ENCODE measurements around the gene MYO7B. TPM values are rescaled to one million over a fixed set of nuclear protein-coding genes. Genes with fewer than 3 reads are reported as not detected.

MYO7B gene
- total RNA-seq, 2 experiments from 2014 or later, result 0.26 TPM; not detected in 1

DNA sequence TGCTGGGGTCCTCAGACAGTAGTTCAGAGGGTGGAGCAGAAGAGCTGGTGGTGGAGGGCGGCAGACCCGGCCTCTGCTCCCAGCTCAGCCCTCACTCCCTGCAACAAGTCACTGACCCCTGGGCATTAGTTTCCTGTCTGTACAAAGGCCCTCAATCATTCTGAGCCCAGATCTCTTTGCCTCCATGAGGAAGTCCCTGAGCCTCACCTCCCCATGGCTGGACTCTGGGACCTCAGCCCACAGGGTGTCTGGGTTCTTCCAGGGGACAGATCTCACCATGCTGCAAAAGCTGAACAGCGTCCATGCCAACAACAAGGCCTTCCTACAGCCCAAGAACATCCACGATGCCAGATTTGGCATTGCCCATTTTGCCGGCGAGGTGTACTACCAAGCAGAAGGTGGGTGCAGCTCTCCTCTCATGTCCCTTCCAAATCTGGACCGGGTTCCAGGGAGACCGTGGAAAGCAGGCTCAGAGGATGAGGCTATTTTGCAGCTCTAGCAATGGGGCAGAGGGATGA, 49.1 kb downstream of the MYO7B start:
- H3K9me3 Mint-ChIP-seq (ENCODE audit: low read depth), result no peaks in the 10 kb centered on the region
- CTCF ChIA-PET, result no interaction called here
- H3K36me3 Mint-ChIP-seq, result no peaks in the 10 kb centered on the region
- DNase-seq (no peak), ATAC-seq (no peak)
- no peak overlapping the region for H3K4me3 Mint-ChIP-seq
- H3K4me1 Mint-ChIP-seq, result no peaks in the 10 kb centered on the region
- H3K27ac Mint-ChIP-seq, result no peak overlapping the region
- H3K27me3 Mint-ChIP-seq, result peaks cover 30% of the 10 kb centered on the region

DNA sequence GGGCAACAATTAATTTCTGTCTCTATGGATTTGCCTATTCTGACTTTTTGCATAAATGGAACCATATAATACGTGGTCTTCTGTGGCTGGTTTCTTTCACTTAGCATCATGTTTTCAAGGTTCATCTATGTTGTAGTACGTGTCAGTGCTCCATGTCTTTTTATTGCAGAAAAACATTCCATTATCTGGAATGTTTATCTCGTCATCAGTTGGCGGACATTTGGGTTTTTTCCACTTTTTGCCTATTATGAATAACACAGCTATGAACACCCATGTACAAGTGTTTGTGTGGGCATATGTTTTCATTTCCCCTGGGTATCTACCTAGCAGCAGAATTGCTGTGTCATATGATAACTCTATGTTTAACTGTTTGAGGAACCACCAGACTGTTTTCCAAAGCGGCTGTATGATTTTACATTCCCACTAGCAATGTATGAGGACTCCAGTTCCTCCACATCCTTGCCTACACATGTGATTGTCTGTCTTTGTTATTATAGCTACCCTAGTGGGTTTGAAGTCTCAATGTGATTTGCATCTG, 49.9 kb downstream of the MYO7B start:
- Mint-ChIP-seq H3K9me3 (ENCODE audit: low read depth) (no peaks in the 10 kb centered on the region), H3K27ac (no peak overlapping the region), H3K4me3 (no peak overlapping the region), H3K4me1 (no peaks in the 10 kb centered on the region), H3K27me3 (peaks cover 30% of the 10 kb centered on the region), H3K36me3 (no peaks in the 10 kb centered on the region)
- ATAC-seq (no peak), DNase-seq (no peak)
- CTCF ChIA-PET, result no interaction called here

DNA sequence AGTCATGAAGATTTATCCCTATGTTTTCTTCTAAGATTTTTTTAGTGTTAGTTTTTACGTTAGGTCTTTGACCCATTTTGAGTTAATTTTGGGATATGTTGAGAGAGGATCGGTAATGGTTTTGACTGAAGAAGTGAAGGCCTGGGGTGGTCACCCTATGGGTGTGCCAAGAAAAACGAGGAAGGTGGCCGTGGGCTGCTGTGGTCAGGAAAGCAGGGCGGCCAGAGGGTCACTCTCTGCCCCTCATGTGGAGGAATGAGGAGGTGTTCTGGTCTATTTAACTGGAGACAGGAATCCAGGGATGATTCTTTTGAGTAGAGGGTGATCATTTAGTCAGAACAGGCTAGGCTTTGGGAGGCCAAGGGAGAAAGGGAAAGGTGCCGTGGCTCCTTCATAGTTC, 50.7 kb downstream of the MYO7B start:
- Mint-ChIP-seq H3K27me3 (peaks cover 29% of the 10 kb centered on the region), H3K4me3 (no peak overlapping the region), H3K27ac (no peak overlapping the region), H3K4me1 (no peaks in the 10 kb centered on the region), H3K9me3 (ENCODE audit: low read depth) (no peaks in the 10 kb centered on the region), H3K36me3 (no peaks in the 10 kb centered on the region)
- ATAC-seq, result no peak
- no peak for DNase-seq
- CTCF ChIA-PET, result no interaction called here

- Mint-ChIP-seq H3K4me3 (no peak overlapping the region), H3K27ac (no peak overlapping the region), H3K9me3 (ENCODE audit: low read depth) (no peaks in the 10 kb centered on the region), H3K36me3 (no peaks in the 10 kb centered on the region), H3K4me1 (no peaks in the 10 kb centered on the region), H3K27me3 (peaks cover 29% of the 10 kb centered on the region)
- DNase-seq, result no peak
- CTCF ChIA-PET, result no interaction called here
- ATAC-seq, result no peak
These were observed 51.3 kb downstream of the MYO7B start for GRCh38 chr2:127586746-127587295.

- H3K4me3 Mint-ChIP-seq, result no peak overlapping the region
- H3K9me3 Mint-ChIP-seq (ENCODE audit: low read depth), result no peaks in the 10 kb centered on the region
- no peak for ATAC-seq
- no peak for DNase-seq
- no peak overlapping the region for H3K27ac Mint-ChIP-seq
- CTCF ChIA-PET, result no interaction called here
- peaks cover 24% of the 10 kb centered on the region for H3K27me3 Mint-ChIP-seq
- no peaks in the 10 kb centered on the region for H3K4me1 Mint-ChIP-seq
- no peaks in the 10 kb centered on the region for H3K36me3 Mint-ChIP-seq
These were observed 52.8 kb downstream of the MYO7B start for GRCh38 chr2:127588241-127588640.

DNA sequence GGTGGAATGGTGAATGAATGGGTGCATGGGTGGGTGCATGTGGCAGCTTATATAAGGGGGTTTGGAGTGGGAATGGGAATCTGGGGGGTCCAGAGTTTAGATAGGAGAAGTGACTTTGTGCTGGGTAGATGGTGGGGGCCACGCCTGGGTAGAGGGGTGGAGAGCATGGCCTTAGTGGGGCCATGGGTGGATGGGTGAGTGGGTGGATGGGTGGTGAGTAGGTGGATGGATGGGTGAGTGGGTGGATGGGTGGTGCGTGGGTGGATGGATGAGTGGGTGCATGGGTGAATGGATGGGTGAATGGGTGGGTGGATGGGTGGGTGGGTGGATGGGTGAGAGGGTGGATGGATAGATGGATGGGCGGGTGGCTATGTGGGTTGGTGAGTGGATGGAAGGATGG, 53.9 kb downstream of the MYO7B start:
- CTCF ChIA-PET, result interaction anchor here (3.0 kb wide), 1 partner anchor 60 kb away, joined by 63 read pairs; no protein-coding TSS in a partner anchor
- H3K27ac Mint-ChIP-seq, result no peak overlapping the region
- H3K4me3 Mint-ChIP-seq, result no peak overlapping the region
- no peak for ATAC-seq
- no peaks in the 10 kb centered on the region for H3K36me3 Mint-ChIP-seq
- no peaks in the 10 kb centered on the region for H3K9me3 Mint-ChIP-seq (ENCODE audit: low read depth)
- H3K4me1 Mint-ChIP-seq, result no peaks in the 10 kb centered on the region
- H3K27me3 Mint-ChIP-seq, result peaks cover 18% of the 10 kb centered on the region
- DNase-seq, result no peak

DNA sequence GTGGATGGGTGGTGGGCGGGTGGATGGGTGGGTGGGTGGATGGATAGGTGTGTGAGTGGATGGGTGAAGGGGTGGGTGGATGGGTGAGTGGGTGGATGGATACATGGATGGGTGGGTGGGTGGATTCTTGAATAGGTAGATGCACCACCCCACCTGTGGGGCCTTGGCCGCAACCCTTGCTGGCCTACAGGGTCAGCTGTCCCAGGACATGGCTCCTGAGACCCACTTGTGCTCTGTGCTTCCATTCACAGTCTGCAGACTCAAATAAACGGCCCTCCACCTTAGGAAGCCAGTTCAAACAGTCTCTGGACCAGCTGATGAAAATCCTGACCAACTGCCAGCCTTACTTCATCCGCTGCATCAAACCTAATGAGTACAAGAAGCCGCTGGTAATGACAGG, 54.4 kb downstream of the MYO7B start:
- Mint-ChIP-seq H3K27ac (no peak overlapping the region), H3K4me3 (no peak overlapping the region), H3K27me3 (peaks cover 15% of the 10 kb centered on the region), H3K4me1 (no peaks in the 10 kb centered on the region), H3K9me3 (ENCODE audit: low read depth) (no peaks in the 10 kb centered on the region), H3K36me3 (no peaks in the 10 kb centered on the region)
- no peak for DNase-seq
- ATAC-seq, result no peak
- CTCF ChIA-PET, result interaction anchor here (3.0 to 3.4 kb wide), 2 partner anchors 50 to 59 kb away, joined by 33 to 63 read pairs; no protein-coding TSS in a partner anchor

DNA sequence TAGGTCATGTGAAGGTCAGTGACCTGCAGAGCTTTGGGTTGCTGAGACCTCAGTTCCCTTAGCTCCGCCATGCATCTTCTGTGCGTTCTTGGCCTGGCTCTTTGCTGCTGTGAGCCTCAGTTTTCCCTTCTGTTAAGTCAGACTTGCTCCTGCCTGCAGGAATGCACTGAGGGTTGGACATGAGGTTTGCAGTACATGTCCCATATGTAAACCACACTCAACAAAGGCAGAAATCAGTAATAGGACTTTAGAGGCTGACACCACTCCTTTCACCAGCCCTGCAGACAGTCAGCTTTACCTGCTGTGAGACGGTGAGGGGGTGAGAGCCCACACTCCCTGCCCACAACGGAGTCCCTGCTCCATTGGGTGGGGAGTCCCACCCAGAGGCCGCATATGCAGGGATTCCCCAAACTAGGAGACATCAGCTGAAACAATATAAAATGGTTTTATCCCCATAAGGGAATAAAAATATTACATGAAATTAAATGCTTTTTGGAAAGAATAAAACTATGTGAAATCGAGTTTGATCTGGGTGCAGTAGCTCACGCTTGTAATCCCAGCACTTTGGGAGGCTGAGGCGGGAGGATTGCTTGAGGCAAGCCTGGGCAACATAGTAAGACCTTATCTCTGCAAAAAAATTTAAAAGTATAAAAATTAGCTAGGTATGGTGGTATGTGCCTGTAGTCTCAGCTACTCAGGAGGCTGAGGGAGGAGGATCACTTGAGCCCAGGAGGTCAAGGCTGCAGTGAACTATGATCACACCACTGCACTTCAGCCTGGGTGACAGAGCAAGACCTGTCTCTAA, 55.1 kb downstream of the MYO7B start:
- no peaks in the 10 kb centered on the region for H3K36me3 Mint-ChIP-seq
- no peak overlapping the region for H3K27ac Mint-ChIP-seq
- ATAC-seq (no peak), DNase-seq (no peak)
- H3K9me3 Mint-ChIP-seq (ENCODE audit: low read depth), result no peaks in the 10 kb centered on the region
- H3K27me3 Mint-ChIP-seq, result peaks cover 15% of the 10 kb centered on the region
- H3K4me1 Mint-ChIP-seq, result no peaks in the 10 kb centered on the region
- CTCF ChIA-PET, result interaction anchor here (0.6 to 3.4 kb wide), 23 partner anchors 8 to 513 kb away, joined by 3 to 63 read pairs (median 5); no protein-coding TSS in a partner anchor
- H3K4me3 Mint-ChIP-seq, result no peak overlapping the region

DNA sequence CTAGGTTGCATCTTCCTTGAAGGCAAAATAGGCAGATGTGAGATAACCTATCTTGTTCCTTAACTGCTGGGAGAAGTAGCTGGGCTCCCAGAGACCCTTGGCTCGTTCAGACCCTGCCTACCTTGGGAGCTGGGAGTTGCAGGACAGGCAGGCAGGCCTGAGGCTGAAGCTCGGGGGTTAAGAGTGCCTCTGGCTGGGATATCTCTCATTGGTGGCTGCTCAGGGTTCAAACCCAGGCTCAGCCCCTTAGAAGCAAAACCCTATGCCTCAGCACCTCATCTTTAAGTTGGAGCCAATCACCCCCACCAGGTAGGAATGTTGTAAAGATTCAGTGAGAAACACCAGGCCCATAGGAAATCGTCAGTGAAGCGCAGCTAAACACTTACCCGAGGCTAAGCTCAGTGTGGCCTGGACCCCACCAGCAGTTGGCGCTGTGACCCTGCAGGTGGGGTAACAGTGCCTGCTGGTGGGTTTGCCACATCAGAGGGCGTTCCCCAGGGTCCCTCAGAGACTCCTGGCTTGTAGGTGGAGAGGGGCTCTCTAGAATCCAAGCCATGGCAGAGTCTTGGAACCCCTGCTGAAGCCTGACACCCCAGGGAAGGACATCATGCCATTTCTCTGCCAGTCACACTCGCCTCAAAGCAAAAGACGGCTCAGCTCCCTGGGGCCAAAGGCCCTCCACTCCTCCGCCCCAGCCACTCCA, 55.9 kb downstream of the MYO7B start:
- DNase-seq (peak; percentile 72), ATAC-seq (peak; percentile 90)
- Mint-ChIP-seq H3K9me3 (ENCODE audit: low read depth) (no peaks in the 10 kb centered on the region), H3K4me1 (no peaks in the 10 kb centered on the region), H3K27ac (no peak overlapping the region), H3K4me3 (no peak overlapping the region), H3K36me3 (no peaks in the 10 kb centered on the region), H3K27me3 (peaks cover 10% of the 10 kb centered on the region)
- CTCF ChIA-PET, result interaction anchor here (0.6 to 3.4 kb wide), 23 partner anchors 9 to 513 kb away, joined by 3 to 63 read pairs (median 5); no protein-coding TSS in a partner anchor

- ATAC-seq (no peak), DNase-seq (no peak)
- Mint-ChIP-seq H3K9me3 (ENCODE audit: low read depth) (no peaks in the 10 kb centered on the region), H3K27me3 (peaks cover 9% of the 10 kb centered on the region), H3K27ac (no peak overlapping the region), H3K4me1 (peaks cover under 1% of the 10 kb centered on the region), H3K36me3 (no peaks in the 10 kb centered on the region), H3K4me3 (no peak overlapping the region)
- CTCF ChIA-PET, result interaction anchor here (1.0 to 3.4 kb wide), 4 partner anchors 12 to 103 kb away, joined by 4 to 33 read pairs (median 10); no protein-coding TSS in a partner anchor
These were observed 57.3 kb downstream of the MYO7B start for GRCh38 chr2:127592761-127593227.

DNA sequence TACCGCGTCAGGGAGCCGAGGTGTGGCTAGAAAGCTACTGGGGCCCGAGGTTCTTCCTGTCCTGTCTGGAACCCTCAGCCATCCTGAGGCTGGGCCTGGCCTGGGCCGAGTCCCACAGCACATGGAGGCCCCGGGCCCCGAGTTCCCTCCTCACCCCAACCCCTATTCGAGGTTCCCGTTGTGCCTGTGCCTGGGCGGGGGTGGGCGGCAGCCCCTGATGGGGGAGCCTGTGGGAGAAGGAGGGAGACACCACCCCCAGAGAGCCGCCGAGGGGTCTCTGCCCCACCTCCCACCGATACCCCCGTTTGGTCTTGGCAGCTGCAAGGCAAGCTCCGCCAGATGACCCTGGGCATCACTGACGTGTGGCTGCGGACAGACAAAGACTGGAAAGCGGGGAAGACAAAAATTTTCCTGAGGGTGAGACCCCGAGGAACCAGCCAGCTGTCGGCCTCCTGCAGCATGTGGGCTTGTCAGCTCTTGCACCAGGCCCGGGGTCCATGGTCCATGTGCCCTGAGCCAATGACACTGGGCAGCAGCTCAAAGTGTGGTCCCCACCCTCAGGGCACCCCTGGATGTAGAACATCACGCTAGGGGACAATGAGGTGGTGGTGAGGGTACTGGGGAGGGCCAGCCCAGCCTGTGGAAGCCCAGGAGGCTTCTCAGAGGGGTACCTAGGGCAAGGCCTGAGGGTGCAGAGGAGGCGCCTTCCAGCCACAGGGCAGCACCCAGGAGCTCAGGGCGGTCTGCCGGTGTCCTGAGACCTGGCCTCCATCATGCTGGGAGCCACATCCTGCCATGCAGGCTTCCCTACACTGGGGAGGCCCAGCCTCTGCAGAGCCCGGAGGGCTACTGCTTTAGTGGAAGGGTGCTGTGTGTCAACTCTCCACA, 58.0 kb downstream of the MYO7B start:
- Mint-ChIP-seq H3K36me3 (no peaks in the 10 kb centered on the region), H3K9me3 (ENCODE audit: low read depth) (no peaks in the 10 kb centered on the region), H3K4me1 (peaks cover 6% of the 10 kb centered on the region), H3K27ac (no peak overlapping the region), H3K4me3 (no peak overlapping the region), H3K27me3 (peaks cover 12% of the 10 kb centered on the region)
- DNase-seq (no peak), ATAC-seq (no peak)
- CTCF ChIA-PET, result interaction anchor here (1.0 to 3.4 kb wide), 3 partner anchors 11 to 56 kb away, joined by 4 to 33 read pairs (median 13); no protein-coding TSS in a partner anchor

- CTCF ChIA-PET, result no interaction called here
- Mint-ChIP-seq H3K4me1 (peaks cover 6% of the 10 kb centered on the region), H3K4me3 (no peak overlapping the region), H3K27ac (no peak overlapping the region), H3K9me3 (ENCODE audit: low read depth) (no peaks in the 10 kb centered on the region), H3K36me3 (no peaks in the 10 kb centered on the region), H3K27me3 (peaks cover 16% of the 10 kb centered on the region)
- DNase-seq (no peak), ATAC-seq (no peak)
These were observed 58.7 kb downstream of the MYO7B start for GRCh38 chr2:127594116-127594591.
